Measurements from ENCODE around the gene BCL2L1. TPM values are rescaled to one million over a fixed set of nuclear protein-coding genes. Genes with fewer than 3 reads are reported as not detected.

Gene BCL2L1
- total RNA-seq, 4 donors from 2014 or later, result 105 to 138 (median 119) TPM

- Histone ChIP-seq H3K27ac (peak overlapping the region; percentile 64 to 100 (median 82)), H3K27me3 (no peaks in the 10 kb centered on the region), H3K4me1 (peaks cover 4 to 87% (median 62%) of the 10 kb centered on the region in 4 donors), H3K36me3 (peaks cover 0 to 47% (median 0%) of the 10 kb centered on the region in 3 donors), H3K9me3 (no peaks in the 10 kb centered on the region), H3K4me3 (no peak overlapping the region)
- TF ChIP-seq CTCF (IDR thresholded peaks at IDR 0.05) (no peak), POLR2A (IDR thresholded peaks at IDR 0.05) (no peak), EP300 (IDR thresholded peaks at IDR 0.05) (peak in 1 of 2 donors; percentile 32)
- DNase-seq (ENCODE audit: low spot score in 2 of 2), result no peak
- WGBS, 2 donors, result 75 to 76% methylated on average over 11 of the region's 11 CpGs
Measured at GRCh38 chr20:31704225-31705119, 18.2 kb downstream of the BCL2L1 start.

- no peak overlapping the region for H3K4me3 ChIP-seq
- peaks cover 4 to 81% (median 56%) of the 10 kb centered on the region in 4 donors for H3K4me1 ChIP-seq
- 77 to 81% methylated on average over 1 of the region's 1 CpG for WGBS, 2 donors
- no peaks in the 10 kb centered on the region for H3K9me3 ChIP-seq
- TF ChIP-seq EP300 (IDR thresholded peaks at IDR 0.05) (no peak), CTCF (IDR thresholded peaks at IDR 0.05) (no peak), POLR2A (IDR thresholded peaks at IDR 0.05) (no peak)
- no peak for DNase-seq (ENCODE audit: low spot score in 2 of 2)
- peaks cover 0 to 23% (median 0%) of the 10 kb centered on the region in 3 donors for H3K36me3 ChIP-seq
- no peaks in the 10 kb centered on the region for H3K27me3 ChIP-seq
- H3K27ac ChIP-seq, result peak overlapping the region in 3 of 4 donors; percentile 40 to 94 (median 83)
Measured at GRCh38 chr20:31701591-31701990, 21.1 kb downstream of the BCL2L1 start.

GRCh38 chr20:31700747-31701146 lies 21.9 kb downstream of the BCL2L1 start:
- H3K36me3 ChIP-seq, result peaks cover 0 to 19% (median 0%) of the 10 kb centered on the region in 3 donors
- TF ChIP-seq CTCF (IDR thresholded peaks at IDR 0.05) (no peak), EP300 (IDR thresholded peaks at IDR 0.05) (no peak), POLR2A (IDR thresholded peaks at IDR 0.05) (no peak)
- no peaks in the 10 kb centered on the region for H3K27me3 ChIP-seq
- H3K4me3 ChIP-seq, result no peak overlapping the region
- 78 to 87% methylated on average over 5 of the region's 5 CpGs for WGBS, 2 donors
- DNase-seq (ENCODE audit: low spot score in 2 of 2), result no peak
- H3K27ac ChIP-seq, result peak overlapping the region; percentile 28 to 94 (median 62)
- H3K9me3 ChIP-seq, result no peaks in the 10 kb centered on the region
- peaks cover 4 to 81% (median 57%) of the 10 kb centered on the region in 4 donors for H3K4me1 ChIP-seq

- no peak for TF ChIP-seq POLR2A (IDR thresholded peaks at IDR 0.05)
- TF ChIP-seq CTCF (IDR thresholded peaks at IDR 0.05), result no peak
- TF ChIP-seq EP300 (IDR thresholded peaks at IDR 0.05), result no peak
- H3K4me3 ChIP-seq, result no peak overlapping the region
- H3K36me3 ChIP-seq, result peaks cover 0 to 15% (median 0%) of the 10 kb centered on the region in 3 donors
- no peaks in the 10 kb centered on the region for H3K27me3 ChIP-seq
- H3K27ac ChIP-seq, result peak overlapping the region; percentile 28 to 94 (median 80)
- H3K9me3 ChIP-seq, result no peaks in the 10 kb centered on the region
- DNase-seq (ENCODE audit: low spot score in 2 of 2), result no peak
- H3K4me1 ChIP-seq, result peaks cover 2 to 81% (median 56%) of the 10 kb centered on the region in 4 donors
- 95 to 98% methylated on average over 7 of the region's 7 CpGs for WGBS, 2 donors
Measured at GRCh38 chr20:31699801-31700728, 22.6 kb downstream of the BCL2L1 start.

Data from tibial nerve (tissue), 4 donors.